ENCODE results near the gene PHLPP2. TPM values are rescaled to one million over a fixed set of nuclear protein-coding genes. Genes with fewer than 3 reads are reported as not detected.

The PHLPP2 gene
- polyA plus RNA-seq, 4 donors, result 3.6 to 31.7 (median 16.1) TPM

- Histone ChIP-seq H3K9me3 (ENCODE audit: control insufficient read depth in 2 of 2, insufficient read depth in 1 of 2, low read depth in 1 of 2, low read length in 1 of 2) (no peaks in the 10 kb centered on the region), H3K4me1 (ENCODE audit: control insufficient read depth in 3 of 3, insufficient read depth in 2 of 3, low read depth in 1 of 3, low read length in 2 of 3) (peaks cover 0 to 9% (median 0%) of the 10 kb centered on the region in 3 donors), H3K27ac (ENCODE audit: low read depth in 1 of 3, low read length in 2 of 3) (no peak overlapping the region), H3K27me3 (ENCODE audit: control insufficient read depth in 3 of 3, insufficient read depth in 3 of 3, low read length in 3 of 3) (no peaks in the 10 kb centered on the region), H3K4me3 (ENCODE audit: low read depth in 1 of 3, low read length in 3 of 3) (no peak overlapping the region), H3K36me3 (ENCODE audit: control insufficient read depth in 3 of 3, insufficient read depth in 2 of 3, low read depth in 1 of 3, low read length in 3 of 3) (peaks cover 14 to 31% (median 20%) of the 10 kb centered on the region in 3 donors)
- FAIRE-seq, result no peak
- no peak for DNase-seq
- 91 to 98% (median 96%) methylated on average over 7 of the region's 7 CpGs for WGBS, 3 donors
Observed at GRCh38 chr16:71649704-71650103, 74.8 kb downstream of the PHLPP2 start.

GRCh38 chr16:71648921-71649320, 75.6 kb downstream of the PHLPP2 start:
- Histone ChIP-seq H3K36me3 (ENCODE audit: control insufficient read depth in 3 of 3, insufficient read depth in 2 of 3, low read depth in 1 of 3, low read length in 3 of 3) (peaks cover 14 to 35% (median 17%) of the 10 kb centered on the region in 3 donors), H3K27ac (ENCODE audit: low read depth in 1 of 3, low read length in 2 of 3) (no peak overlapping the region), H3K9me3 (ENCODE audit: control insufficient read depth in 2 of 2, insufficient read depth in 1 of 2, low read depth in 1 of 2, low read length in 1 of 2) (no peaks in the 10 kb centered on the region), H3K4me3 (ENCODE audit: low read depth in 1 of 3, low read length in 3 of 3) (no peak overlapping the region), H3K27me3 (ENCODE audit: control insufficient read depth in 3 of 3, insufficient read depth in 3 of 3, low read length in 3 of 3) (no peaks in the 10 kb centered on the region), H3K4me1 (ENCODE audit: control insufficient read depth in 3 of 3, insufficient read depth in 2 of 3, low read depth in 1 of 3, low read length in 2 of 3) (peaks cover 0 to 9% (median 0%) of the 10 kb centered on the region in 3 donors)
- DNase-seq (peak in 1 of 2 donors; percentile 37), FAIRE-seq (no peak)
- 90 to 95% (median 92%) methylated on average over 6 of the region's 6 CpGs for WGBS, 3 donors

GRCh38 chr16:71648162-71648561, 76.3 kb downstream of the PHLPP2 start:
- Histone ChIP-seq H3K36me3 (ENCODE audit: control insufficient read depth in 3 of 3, insufficient read depth in 2 of 3, low read depth in 1 of 3, low read length in 3 of 3) (peaks cover 12 to 36% (median 17%) of the 10 kb centered on the region in 3 donors), H3K4me1 (ENCODE audit: control insufficient read depth in 3 of 3, insufficient read depth in 2 of 3, low read depth in 1 of 3, low read length in 2 of 3) (peaks cover 0 to 9% (median 0%) of the 10 kb centered on the region in 3 donors), H3K27ac (ENCODE audit: low read depth in 1 of 3, low read length in 2 of 3) (no peak overlapping the region), H3K4me3 (ENCODE audit: low read depth in 1 of 3, low read length in 3 of 3) (no peak overlapping the region), H3K9me3 (ENCODE audit: control insufficient read depth in 2 of 2, insufficient read depth in 1 of 2, low read depth in 1 of 2, low read length in 1 of 2) (no peaks in the 10 kb centered on the region), H3K27me3 (ENCODE audit: control insufficient read depth in 3 of 3, insufficient read depth in 3 of 3, low read length in 3 of 3) (no peaks in the 10 kb centered on the region)
- DNase-seq, result no peak
- FAIRE-seq, result no peak
- 65 to 94% (median 89%) methylated on average over 2 of the region's 2 CpGs for WGBS, 3 donors

- Histone ChIP-seq H3K27ac (ENCODE audit: low read depth in 1 of 3, low read length in 2 of 3) (no peak overlapping the region), H3K4me1 (ENCODE audit: control insufficient read depth in 3 of 3, insufficient read depth in 2 of 3, low read depth in 1 of 3, low read length in 2 of 3) (peaks cover 0 to 9% (median 0%) of the 10 kb centered on the region in 3 donors), H3K36me3 (ENCODE audit: control insufficient read depth in 3 of 3, insufficient read depth in 2 of 3, low read depth in 1 of 3, low read length in 3 of 3) (peaks cover 11 to 32% (median 14%) of the 10 kb centered on the region in 3 donors), H3K27me3 (ENCODE audit: control insufficient read depth in 3 of 3, insufficient read depth in 3 of 3, low read length in 3 of 3) (no peaks in the 10 kb centered on the region), H3K4me3 (ENCODE audit: low read depth in 1 of 3, low read length in 3 of 3) (no peak overlapping the region), H3K9me3 (ENCODE audit: control insufficient read depth in 2 of 2, insufficient read depth in 1 of 2, low read depth in 1 of 2, low read length in 1 of 2) (no peaks in the 10 kb centered on the region)
- FAIRE-seq, result no peak
- no peak for DNase-seq
- 77 to 83% (median 81%) methylated on average over 7 of the region's 7 CpGs for WGBS, 3 donors
Observed at GRCh38 chr16:71647391-71647790, 77.1 kb downstream of the PHLPP2 start.

GRCh38 chr16:71645450-71645849, 79.1 kb downstream of the PHLPP2 start:
- H3K9me3 ChIP-seq (ENCODE audit: control insufficient read depth in 2 of 2, insufficient read depth in 1 of 2, low read depth in 1 of 2, low read length in 1 of 2), result no peaks in the 10 kb centered on the region
- peak; percentile 55 to 70 for DNase-seq
- H3K4me1 ChIP-seq (ENCODE audit: control insufficient read depth in 3 of 3, insufficient read depth in 2 of 3, low read depth in 1 of 3, low read length in 2 of 3), result peaks cover 0 to 9% (median 0%) of the 10 kb centered on the region in 3 donors
- FAIRE-seq, result no peak
- H3K36me3 ChIP-seq (ENCODE audit: control insufficient read depth in 3 of 3, insufficient read depth in 2 of 3, low read depth in 1 of 3, low read length in 3 of 3), result peaks cover 11 to 41% (median 14%) of the 10 kb centered on the region in 3 donors
- WGBS, 3 donors, result 24 to 64% (median 54%) methylated on average over 4 of the region's 4 CpGs
- no peaks in the 10 kb centered on the region for H3K27me3 ChIP-seq (ENCODE audit: control insufficient read depth in 3 of 3, insufficient read depth in 3 of 3, low read length in 3 of 3)
- H3K4me3 ChIP-seq (ENCODE audit: low read depth in 1 of 3, low read length in 3 of 3), result no peak overlapping the region
- H3K27ac ChIP-seq (ENCODE audit: low read depth in 1 of 3, low read length in 2 of 3), result peak overlapping the region in 1 of 3 donors; percentile 50

- Histone ChIP-seq H3K4me1 (ENCODE audit: control insufficient read depth in 3 of 3, insufficient read depth in 2 of 3, low read depth in 1 of 3, low read length in 2 of 3) (no peaks in the 10 kb centered on the region), H3K27ac (ENCODE audit: low read depth in 1 of 3, low read length in 2 of 3) (no peak overlapping the region), H3K36me3 (ENCODE audit: control insufficient read depth in 3 of 3, insufficient read depth in 2 of 3, low read depth in 1 of 3, low read length in 3 of 3) (peaks cover 2 to 49% (median 15%) of the 10 kb centered on the region in 3 donors), H3K4me3 (ENCODE audit: low read depth in 1 of 3, low read length in 3 of 3) (no peak overlapping the region), H3K27me3 (ENCODE audit: control insufficient read depth in 3 of 3, insufficient read depth in 3 of 3, low read length in 3 of 3) (no peaks in the 10 kb centered on the region), H3K9me3 (ENCODE audit: control insufficient read depth in 2 of 2, insufficient read depth in 1 of 2, low read depth in 1 of 2, low read length in 1 of 2) (no peaks in the 10 kb centered on the region)
- WGBS, 3 donors, result 68 to 86% (median 74%) methylated on average over 3 of the region's 3 CpGs
- FAIRE-seq, result no peak
- no peak for DNase-seq
Observed at GRCh38 chr16:71637398-71637797, 87.1 kb downstream of the PHLPP2 start.

- H3K4me3 ChIP-seq (ENCODE audit: low read depth in 1 of 3, low read length in 3 of 3), result no peak overlapping the region
- H3K9me3 ChIP-seq (ENCODE audit: control insufficient read depth in 2 of 2, insufficient read depth in 1 of 2, low read depth in 1 of 2, low read length in 1 of 2), result no peaks in the 10 kb centered on the region
- no peak for DNase-seq
- no peak overlapping the region for H3K27ac ChIP-seq (ENCODE audit: low read depth in 1 of 3, low read length in 2 of 3)
- peaks cover 3 to 46% (median 15%) of the 10 kb centered on the region in 3 donors for H3K36me3 ChIP-seq (ENCODE audit: control insufficient read depth in 3 of 3, insufficient read depth in 2 of 3, low read depth in 1 of 3, low read length in 3 of 3)
- WGBS, 3 donors, result 49 to 51% (median 51%) methylated on average over 2 of the region's 2 CpGs
- FAIRE-seq, result no peak
- no peaks in the 10 kb centered on the region for H3K4me1 ChIP-seq (ENCODE audit: control insufficient read depth in 3 of 3, insufficient read depth in 2 of 3, low read depth in 1 of 3, low read length in 2 of 3)
- no peaks in the 10 kb centered on the region for H3K27me3 ChIP-seq (ENCODE audit: control insufficient read depth in 3 of 3, insufficient read depth in 3 of 3, low read length in 3 of 3)
Observed at GRCh38 chr16:71635632-71636031, 88.9 kb downstream of the PHLPP2 start.

- H3K27me3 ChIP-seq (ENCODE audit: control insufficient read depth in 3 of 3, insufficient read depth in 3 of 3, low read length in 3 of 3), result peaks cover 0 to 3% (median 2%) of the 10 kb centered on the region in 3 donors
- whole genome bisulfite sequencing, 3 donors, result 68 to 71% (median 68%) methylated on average over 4 of the region's 4 CpGs
- H3K36me3 ChIP-seq (ENCODE audit: control insufficient read depth in 3 of 3, insufficient read depth in 2 of 3, low read depth in 1 of 3, low read length in 3 of 3), result peaks cover 2 to 59% (median 10%) of the 10 kb centered on the region in 3 donors
- H3K4me3 ChIP-seq (ENCODE audit: low read depth in 1 of 3, low read length in 3 of 3), result no peak overlapping the region
- peaks cover 0 to 10% (median 2%) of the 10 kb centered on the region in 3 donors for H3K4me1 ChIP-seq (ENCODE audit: control insufficient read depth in 3 of 3, insufficient read depth in 2 of 3, low read depth in 1 of 3, low read length in 2 of 3)
- FAIRE-seq (no peak), DNase-seq (no peak)
- H3K27ac ChIP-seq (ENCODE audit: low read depth in 1 of 3, low read length in 2 of 3), result no peak overlapping the region
- H3K9me3 ChIP-seq (ENCODE audit: control insufficient read depth in 2 of 2, insufficient read depth in 1 of 2, low read depth in 1 of 2, low read length in 1 of 2), result no peaks in the 10 kb centered on the region
Observed at GRCh38 chr16:71631776-71632175, 92.7 kb downstream of the PHLPP2 start.

GRCh38 chr16:71630808-71631207, 93.7 kb downstream of the PHLPP2 start:
- 72 to 83% (median 73%) methylated on average over 4 of the region's 4 CpGs for WGBS, 3 donors
- no peaks in the 10 kb centered on the region for H3K9me3 ChIP-seq (ENCODE audit: control insufficient read depth in 2 of 2, insufficient read depth in 1 of 2, low read depth in 1 of 2, low read length in 1 of 2)
- no peak overlapping the region for H3K27ac ChIP-seq (ENCODE audit: low read depth in 1 of 3, low read length in 2 of 3)
- peaks cover 0 to 5% (median 2%) of the 10 kb centered on the region in 3 donors for H3K27me3 ChIP-seq (ENCODE audit: control insufficient read depth in 3 of 3, insufficient read depth in 3 of 3, low read length in 3 of 3)
- H3K4me3 ChIP-seq (ENCODE audit: low read depth in 1 of 3, low read length in 3 of 3), result no peak overlapping the region
- H3K36me3 ChIP-seq (ENCODE audit: control insufficient read depth in 3 of 3, insufficient read depth in 2 of 3, low read depth in 1 of 3, low read length in 3 of 3), result peaks cover 2 to 55% (median 10%) of the 10 kb centered on the region in 3 donors
- DNase-seq (no peak), FAIRE-seq (no peak)
- H3K4me1 ChIP-seq (ENCODE audit: control insufficient read depth in 3 of 3, insufficient read depth in 2 of 3, low read depth in 1 of 3, low read length in 2 of 3), result peaks cover 2 to 10% (median 3%) of the 10 kb centered on the region in 3 donors

All from small intestine (tissue), 7 donors.